Thoracic aorta (tissue), 2 donors: ENCODE data around the gene PEX11B. TPM values are rescaled to one million over a fixed set of nuclear protein-coding genes. Genes with fewer than 3 reads are reported as not detected.

Source experiments
- ATAC-seq: fragments of 150-250 bp; one replicate; pipeline ENCODE4 v1.8.0; 2017; ENCODE audit warnings: low read depth; ENCODE audit not compliant: insufficient number of reproducible peaks, low FRiP score
- DNase-seq: peaks from one replicate; pipeline ENCODE4 v3.0.0-alpha.2; 2020; ENCODE audit warnings: low spot score
- H3K27ac ChIP-seq, 2 donors: fragments of 200-600 bp; sonication (generic); 1 replicate in 1 of 2; 2 replicates in 1 of 2; pipeline ENCODE4 v1.5.1; 2016; ENCODE audit warnings: mild to moderate bottlenecking in 2 of 2, moderate library complexity in 2 of 2
- H3K27me3 ChIP-seq: fragments of 200-600 bp; sonication (generic); replicated peaks from 2 replicates; pipeline ENCODE4 v1.6.0; 2016; ENCODE audit warnings: mild to moderate bottlenecking; ENCODE audit not compliant: insufficient read depth
- H3K36me3 ChIP-seq: fragments of 200-600 bp; sonication (generic); one replicate; pipeline ENCODE4 v1.5.1; 2016
- H3K4me1 ChIP-seq, 2 donors: fragments of 200-600 bp; sonication (generic); 1 replicate in 1 of 2; 2 replicates in 1 of 2; pipeline versions ENCODE4 v1.5.1 to v1.6.0; 2016; ENCODE audit warnings: low read depth in 2 of 2, mild to moderate bottlenecking in 1 of 2; ENCODE audit not compliant: control insufficient read depth in 1 of 2
- H3K4me3 ChIP-seq: fragments of 200-600 bp; sonication (generic); 2 replicates; pipeline ENCODE4 v1.5.1; 2016; ENCODE audit warnings: mild to moderate bottlenecking
- H3K9me3 ChIP-seq: fragments of 200-600 bp; sonication (generic); 2 replicates; pipeline ENCODE4 v1.5.1; 2016
- CTCF ChIP-seq: fragments of 200-600 bp; sonication (generic); IDR thresholded peaks from one replicate; pipeline ENCODE4 v1.5.1; 2019; ENCODE audit warnings: antibody characterized with exemption
- total RNA-seq, 2 donors: library from RNA; depleted of rRNA; stranded (reverse); fragments of >200 nt; gene quantifications; one replicate each; pipeline versions ENCODE4 v1.1.0 to v1.2.3, GENCODE V29; 2016

Gene PEX11B
- total RNA-seq, 2 donors from 2014 or later, result 21.7 to 25.3 TPM

GRCh38 chr1:145956781-145957442 is 38.4 kb upstream of the PEX11B start:
- ATAC-seq (no peak), DNase-seq (no peak)
- Histone ChIP-seq H3K4me3 (peak overlapping the region; percentile 85), H3K27ac (peak overlapping the region; percentile 82 to 93), H3K4me1 (peaks cover 27 to 56% of the 10 kb centered on the region in 2 donors), H3K9me3 (no peaks in the 10 kb centered on the region), H3K27me3 (no peaks in the 10 kb centered on the region), H3K36me3 (no peaks in the 10 kb centered on the region)
- no peak for TF ChIP-seq CTCF

GRCh38 chr1:145956361-145956760 is 37.8 kb upstream of the PEX11B start:
- H3K4me1 ChIP-seq, result peaks cover 31 to 62% of the 10 kb centered on the region in 2 donors
- no peak for TF ChIP-seq CTCF
- no peak for ATAC-seq

GRCh38 chr1:145955436-145955835 is 36.9 kb upstream of the PEX11B start:
- no peak for DNase-seq
- Histone ChIP-seq H3K9me3 (no peaks in the 10 kb centered on the region), H3K36me3 (no peaks in the 10 kb centered on the region), H3K27me3 (no peaks in the 10 kb centered on the region), H3K4me3 (peak overlapping the region; percentile 85), H3K27ac (peak overlapping the region; percentile 82 to 93), H3K4me1 (peaks cover 32 to 71% of the 10 kb centered on the region in 2 donors)
- no peak for ATAC-seq
- TF ChIP-seq CTCF, result no peak

More at GRCh38 chr1:145956361-145956760, 37.8 kb upstream of the PEX11B start:
- Histone ChIP-seq H3K4me3 (peak overlapping the region; percentile 85), H3K27me3 (no peaks in the 10 kb centered on the region), H3K9me3 (no peaks in the 10 kb centered on the region), H3K36me3 (no peaks in the 10 kb centered on the region), H3K27ac (peak overlapping the region; percentile 82 to 93)
- DNase-seq, result no peak

GRCh38 chr1:145953861-145954260 is 35.3 kb upstream of the PEX11B start:
- H3K4me1 ChIP-seq, result peaks cover 32 to 64% of the 10 kb centered on the region in 2 donors

GRCh38 chr1:145952903-145953302 is 34.4 kb upstream of the PEX11B start:
- peaks cover 28 to 56% of the 10 kb centered on the region in 2 donors for H3K4me1 ChIP-seq
- no peak for TF ChIP-seq CTCF
- H3K27ac ChIP-seq, result no peak overlapping the region

More at GRCh38 chr1:145953861-145954260, 35.3 kb upstream of the PEX11B start:
- Histone ChIP-seq H3K9me3 (no peaks in the 10 kb centered on the region), H3K27me3 (no peaks in the 10 kb centered on the region), H3K36me3 (no peaks in the 10 kb centered on the region), H3K27ac (no peak overlapping the region), H3K4me3 (no peak overlapping the region)
- ATAC-seq (no peak), DNase-seq (no peak)
- no peak for TF ChIP-seq CTCF

More at GRCh38 chr1:145952903-145953302, 34.4 kb upstream of the PEX11B start:
- Histone ChIP-seq H3K27me3 (no peaks in the 10 kb centered on the region), H3K9me3 (no peaks in the 10 kb centered on the region), H3K36me3 (no peaks in the 10 kb centered on the region), H3K4me3 (no peak overlapping the region)
- DNase-seq, result no peak
- ATAC-seq, result no peak
